ENCODE results near the gene APOLD1.

DNA sequence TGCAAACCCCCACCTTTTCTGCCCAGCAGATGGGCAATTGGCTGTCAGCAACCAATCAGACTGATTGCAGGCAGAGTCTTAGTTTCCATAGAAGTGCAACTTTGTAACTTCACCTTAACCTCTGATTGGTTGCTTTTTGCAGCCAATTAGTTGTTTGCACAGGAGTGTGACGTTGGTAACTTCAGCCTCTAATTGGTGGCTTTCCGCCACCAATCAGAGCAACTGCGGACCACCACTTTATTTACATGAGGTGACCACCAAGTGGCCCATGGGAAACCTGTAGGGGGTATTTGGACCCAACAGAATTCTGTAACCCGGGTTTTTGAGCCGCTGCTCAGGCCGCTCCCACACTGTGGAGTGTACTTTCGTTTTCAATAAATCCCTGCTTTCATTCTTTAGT lies 36.0 kb upstream of the APOLD1 start:
- TF ChIP-seq CTCF (IDR thresholded peaks at IDR 0.05) (no peak), EP300 (IDR thresholded peaks at IDR 0.05) (no peak), POLR2AphosphoS5 (IDR thresholded peaks at IDR 0.05) (no peak)
